Uterus (tissue), 2 donors: Measurements from ENCODE around the gene RAB11FIP4.
"Not testable (repeated sequence)": the region's sequence is repeated elsewhere in the genome, so short reads cannot be mapped to it uniquely, and the experiment has no call there.

ENCODE experiments used
- POLR2A ChIP-seq, 2 donors: fragments of 450-650 bp; IDR thresholded peaks; one replicate each; pipeline ENCODE4 v1.6.1; 2016; ENCODE audit warnings: antibody characterized with exemption in 2 of 2, mild to moderate bottlenecking in 1 of 2, moderate library complexity in 1 of 2
- TF ChIP-seq, protein P1 (sequence below), 4 experiments: fragments of 200-600 bp in 2 of 4; fragments of 450-650 bp in 2 of 4; sonication (generic) in 2 of 4; IDR thresholded peaks; one replicate each; pipeline ENCODE4 v1.5.1; 2016 to 2019; ENCODE audit warnings: antibody characterized with exemption in 4 of 4, mild to moderate bottlenecking in 2 of 4, moderate library complexity in 1 of 4

DNA sequence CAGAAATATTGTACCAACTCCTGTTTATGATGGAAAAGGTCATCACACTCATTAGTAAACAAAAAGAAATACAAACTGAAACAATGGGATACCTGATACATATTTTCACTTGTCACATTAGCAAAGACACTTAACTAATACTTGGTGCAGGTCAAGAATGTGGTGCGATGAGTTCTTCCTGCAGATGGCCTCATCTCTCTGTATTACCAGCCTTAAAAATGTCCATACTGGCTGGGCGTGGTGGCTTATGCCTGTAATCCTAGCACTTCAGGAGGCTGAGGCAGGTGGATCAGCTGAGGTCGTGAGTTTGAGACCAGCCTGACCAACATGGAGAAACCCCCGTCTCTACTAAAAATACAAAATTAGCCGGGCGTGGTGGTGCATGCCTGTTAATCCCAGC lies 8.0 kb upstream of the RAB11FIP4 start:
- TF ChIP-seq, protein P1, sequence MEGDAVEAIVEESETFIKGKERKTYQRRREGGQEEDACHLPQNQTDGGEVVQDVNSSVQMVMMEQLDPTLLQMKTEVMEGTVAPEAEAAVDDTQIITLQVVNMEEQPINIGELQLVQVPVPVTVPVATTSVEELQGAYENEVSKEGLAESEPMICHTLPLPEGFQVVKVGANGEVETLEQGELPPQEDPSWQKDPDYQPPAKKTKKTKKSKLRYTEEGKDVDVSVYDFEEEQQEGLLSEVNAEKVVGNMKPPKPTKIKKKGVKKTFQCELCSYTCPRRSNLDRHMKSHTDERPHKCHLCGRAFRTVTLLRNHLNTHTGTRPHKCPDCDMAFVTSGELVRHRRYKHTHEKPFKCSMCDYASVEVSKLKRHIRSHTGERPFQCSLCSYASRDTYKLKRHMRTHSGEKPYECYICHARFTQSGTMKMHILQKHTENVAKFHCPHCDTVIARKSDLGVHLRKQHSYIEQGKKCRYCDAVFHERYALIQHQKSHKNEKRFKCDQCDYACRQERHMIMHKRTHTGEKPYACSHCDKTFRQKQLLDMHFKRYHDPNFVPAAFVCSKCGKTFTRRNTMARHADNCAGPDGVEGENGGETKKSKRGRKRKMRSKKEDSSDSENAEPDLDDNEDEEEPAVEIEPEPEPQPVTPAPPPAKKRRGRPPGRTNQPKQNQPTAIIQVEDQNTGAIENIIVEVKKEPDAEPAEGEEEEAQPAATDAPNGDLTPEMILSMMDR (IDR thresholded peaks at IDR 0.05) = not testable (repeated sequence)
- not testable (repeated sequence) for TF ChIP-seq POLR2A (IDR thresholded peaks at IDR 0.05)
